Upper lobe of left lung (tissue), 6 donors: ENCODE measurements around the gene ANAPC13. TPM values are rescaled to one million over a fixed set of nuclear protein-coding genes. Genes with fewer than 3 reads are reported as not detected.

Experiments
- ATAC-seq, 2 donors: fragments of 200-7000 bp; cut with Tn5 transposase; one replicate each; pipeline ENCODE4 v1.9.1; 2022; ENCODE audit warnings: mild to moderate bottlenecking in 2 of 2, moderate library complexity in 2 of 2; ENCODE audit not compliant: low FRiP score in 2 of 2
- DNase-seq, 2 donors: peaks; one replicate each; pipeline ENCODE4 v3.0.0-alpha.2; 2019 to 2020
- H3K27ac ChIP-seq, 4 donors: fragments of 200-600 bp; sonication (generic); one replicate each; pipeline ENCODE4 v1.5.1; 2016 to 2019
- H3K27me3 ChIP-seq, 4 donors: fragments of 200-600 bp; sonication (generic); one replicate each; pipeline ENCODE4 v1.5.1; 2017 to 2019
- H3K36me3 ChIP-seq, 4 donors: fragments of 200-600 bp; sonication (generic); one replicate each; pipeline ENCODE4 v1.5.1; 2016 to 2019
- H3K4me1 ChIP-seq, 4 donors: fragments of 200-600 bp; sonication (generic); one replicate each; pipeline ENCODE4 v1.5.1; 2018 to 2019
- H3K4me3 ChIP-seq, 4 donors: fragments of 200-600 bp; sonication (generic); one replicate each; pipeline ENCODE4 v1.5.1; 2017 to 2019; ENCODE audit warnings: mild to moderate bottlenecking in 2 of 4, moderate library complexity in 1 of 4
- H3K9me3 ChIP-seq, 4 donors: fragments of 200-600 bp; sonication (generic); one replicate each; pipeline ENCODE4 v1.5.1; 2018 to 2019
- CTCF ChIP-seq, 6 experiments: fragments of 450-650 bp in 4 of 6; fragments of 200-600 bp in 2 of 6; sonication (generic) in 2 of 6; IDR thresholded peaks; one replicate each; pipeline ENCODE4 v1.5.1; 2016 to 2019; ENCODE audit warnings: antibody characterized with exemption in 6 of 6
- EP300 ChIP-seq, 4 donors: sonication (generic); formaldehyde crosslinking; IDR thresholded peaks; one replicate each; pipeline ENCODE4 v1.5.1; 2017; ENCODE audit warnings: antibody characterized with exemption in 4 of 4, control low read depth in 2 of 4
- POLR2A ChIP-seq, 4 donors: fragments of 450-650 bp; IDR thresholded peaks; one replicate each; pipeline ENCODE4 v1.5.1; 2016 to 2017; ENCODE audit warnings: antibody characterized with exemption in 4 of 4, mild to moderate bottlenecking in 2 of 4
- POLR2AphosphoS5 ChIP-seq, 2 donors: sonication (generic); formaldehyde crosslinking; IDR thresholded peaks; one replicate each; pipeline ENCODE4 v1.5.1; 2017; ENCODE audit warnings: antibody characterized with exemption in 2 of 2
- WGBS, 2 donors: methylation state at CpG; one replicate each; pipeline ENCODE4 v1.1.5; 2017 to 2018; 5-methylcytosine and 5-hydroxymethylcytosine counted together
- total RNA-seq, 6 donors: library from RNA; depleted of rRNA in 4 of 6; stranded (reverse); fragments of >200 nt in 4 of 6; gene quantifications; one replicate each; pipeline versions ENCODE4 v1.1.0 to v1.2.1, GENCODE V29; 2016 to 2021
- donor health status: DM: no; HTN: no; CAD: no; lungs with moderate emphysema.
- donor health status: DM: no; HTN: yes; CAD: no; lungs with severe emphysema.

ANAPC13 gene
- total RNA-seq, 6 donors from 2014 or later, result 37.3 to 59.4 (median 50.3) TPM

- H3K4me3 ChIP-seq, result no peak overlapping the region
These were observed 53.5 kb downstream of the ANAPC13 start for GRCh38 chr3:134432236-134432635.

GRCh38 chr3:134430950-134431445, 54.8 kb downstream of the ANAPC13 start:
- peaks cover 0 to 3% (median 0%) of the 10 kb centered on the region in 4 donors for H3K4me1 ChIP-seq
- H3K27ac ChIP-seq, result no peak overlapping the region
- DNase-seq (no peak), ATAC-seq (no peak)
- no peak overlapping the region for H3K4me3 ChIP-seq
- H3K36me3 ChIP-seq, result no peaks in the 10 kb centered on the region
- TF ChIP-seq POLR2A (IDR thresholded peaks at IDR 0.05) (no peak), EP300 (IDR thresholded peaks at IDR 0.05) (no peak), POLR2AphosphoS5 (IDR thresholded peaks at IDR 0.05) (no peak), CTCF (IDR thresholded peaks at IDR 0.05) (no peak)
- WGBS, 2 donors, result 70 to 74% methylated on average over 4 of the region's 4 CpGs
- H3K27me3 ChIP-seq, result no peaks in the 10 kb centered on the region
- no peaks in the 10 kb centered on the region for H3K9me3 ChIP-seq

More at GRCh38 chr3:134432236-134432635, 53.5 kb downstream of the ANAPC13 start:
- Histone ChIP-seq H3K36me3 (no peaks in the 10 kb centered on the region), H3K4me1 (peaks cover 0 to 3% (median 0%) of the 10 kb centered on the region in 4 donors), H3K27me3 (no peaks in the 10 kb centered on the region), H3K9me3 (no peaks in the 10 kb centered on the region), H3K27ac (no peak overlapping the region)
- WGBS, 2 donors, result 79 to 91% methylated on average over 3 of the region's 3 CpGs
- ATAC-seq, result no peak
- no peak for DNase-seq
- TF ChIP-seq CTCF (IDR thresholded peaks at IDR 0.05), result no peak
- TF ChIP-seq POLR2A (IDR thresholded peaks at IDR 0.05), result no peak
- no peak for TF ChIP-seq EP300 (IDR thresholded peaks at IDR 0.05)
- no peak for TF ChIP-seq POLR2AphosphoS5 (IDR thresholded peaks at IDR 0.05)

GRCh38 chr3:134430174-134430573, 55.6 kb downstream of the ANAPC13 start:
- Histone ChIP-seq H3K4me3 (no peak overlapping the region), H3K27ac (no peak overlapping the region), H3K9me3 (no peaks in the 10 kb centered on the region), H3K36me3 (no peaks in the 10 kb centered on the region), H3K4me1 (peaks cover 0 to 3% (median 0%) of the 10 kb centered on the region in 4 donors), H3K27me3 (no peaks in the 10 kb centered on the region)
- no peak for DNase-seq
- no peak for ATAC-seq
- WGBS, 2 donors, result 84 to 89% methylated on average over 4 of the region's 4 CpGs
- TF ChIP-seq EP300 (IDR thresholded peaks at IDR 0.05), result no peak
- no peak for TF ChIP-seq CTCF (IDR thresholded peaks at IDR 0.05)
- TF ChIP-seq POLR2A (IDR thresholded peaks at IDR 0.05), result no peak

- no peak for ATAC-seq
- TF ChIP-seq CTCF (IDR thresholded peaks at IDR 0.05) (no peak), POLR2AphosphoS5 (IDR thresholded peaks at IDR 0.05) (no peak), EP300 (IDR thresholded peaks at IDR 0.05) (no peak), POLR2A (IDR thresholded peaks at IDR 0.05) (no peak)
- 83 to 91% methylated on average over 3 to 4 of the region's 4 CpGs for WGBS, 2 donors
- Histone ChIP-seq H3K27ac (no peak overlapping the region), H3K27me3 (no peaks in the 10 kb centered on the region), H3K4me3 (no peak overlapping the region), H3K36me3 (no peaks in the 10 kb centered on the region), H3K9me3 (no peaks in the 10 kb centered on the region), H3K4me1 (peaks cover 0 to 3% (median 0%) of the 10 kb centered on the region in 4 donors)
- DNase-seq, result no peak
These were observed 57.4 kb downstream of the ANAPC13 start for GRCh38 chr3:134428401-134428800.

Other genes with a start within 250 kb of the ANAPC13 start
- 100 to 1,000 TPM in 1 of 6 donors, 10 to 100 TPM in 5; 14.9 to 105 (median 52.4) TPM for gene RYK, start 235.1 kb downstream of the ANAPC13 start, total RNA-seq
- 100 to 1,000 TPM in 5 of 6 donors, 10 to 100 TPM in 1; 73.3 to 179 (median 132) TPM for gene AMOTL2, start 111.5 kb downstream of the ANAPC13 start, total RNA-seq
- gene CEP63, start 72 bp upstream of the ANAPC13 start, total RNA-seq, result 10 to 100 TPM; 13.8 to 44.0 (median 20.6) TPM
- gene KY, start 165.0 kb upstream of the ANAPC13 start, total RNA-seq, result 1 to 10 TPM in 1 of 6 donors, under 1 TPM in 3, not detected in 2; 0.11 to 2.1 (median 0.38) TPM